Measurements from ENCODE around the gene SV2B. TPM values are rescaled to one million over a fixed set of nuclear protein-coding genes. Genes with fewer than 3 reads are reported as not detected.

The SV2B gene
- total and polyA plus RNA-seq, 9 of the 15 experiments (the other 6 are each of a cell fraction or from before 2014, with no cell fraction given) = 0.01 to 0.25 (median 0.11) TPM

DNA sequence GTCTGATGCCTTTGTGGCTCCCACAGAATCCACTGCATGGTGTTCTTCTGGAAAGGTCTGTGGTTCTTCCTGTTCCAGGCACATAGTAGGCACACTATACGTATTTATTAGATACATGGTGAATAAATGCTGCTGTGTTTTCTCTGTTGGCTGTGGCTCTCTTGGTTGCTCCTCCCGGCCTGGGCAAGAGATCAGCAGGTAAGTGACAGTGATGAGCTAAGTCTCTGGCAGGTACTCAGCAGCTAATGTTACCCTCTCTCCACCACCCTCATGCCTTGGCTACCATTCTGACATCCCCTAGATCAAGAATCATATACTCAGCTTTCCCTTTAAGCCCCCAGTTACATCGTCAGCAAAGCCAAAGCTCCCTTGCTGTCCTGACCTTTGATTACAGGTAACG is 8.4 kb downstream of the SV2B start:
- Histone ChIP-seq H3K36me3 (ENCODE audit: control insufficient read depth, insufficient read depth, low read length) (no peaks in the 10 kb centered on the region), H3K9ac (ENCODE audit: insufficient read depth in 1 of 2, low read depth in 2 of 2, low read length in 2 of 2) (no peak overlapping the region), H3K4me1 (replicated peaks in 1 of 2; ENCODE audit: control insufficient read depth in 2 of 2, insufficient read depth in 2 of 2, low read length in 2 of 2) (no peaks in the 10 kb centered on the region), H2AFZ (ENCODE audit: low read depth, low read length) (no peak overlapping the region), H3K4me3 (no peak overlapping the region), H4K20me1 (replicated peaks; ENCODE audit: control insufficient read depth, insufficient read depth, low read length) (no peaks in the 10 kb centered on the region), H3K9me1 (ENCODE audit: control insufficient read depth, insufficient read depth, low read length) (peaks cover 2% of the 10 kb centered on the region), H3K27ac (ENCODE audit: extremely low read depth, low read depth, low read length) (no peak overlapping the region), H3K4me2 (ENCODE audit: insufficient read depth, low read length) (no peak overlapping the region), H3K79me2 (ENCODE audit: control insufficient read depth, insufficient read depth, low read length) (no peaks in the 10 kb centered on the region), H3K27me3 (ENCODE audit: control insufficient read depth in 2 of 2, insufficient read depth in 2 of 2, low read length in 2 of 2) (peaks cover 5 to 38% of the 10 kb centered on the region in 2 experiments; a peak in 3 of 5 replicates), H3K9me3 (replicated peaks; ENCODE audit: control insufficient read depth, insufficient read depth, low read depth, low read length) (no peaks in the 10 kb centered on the region)
- no peak for TF ChIP-seq KAT7 (CRISPR knock-in tag; IDR thresholded peaks at IDR 0.05; ENCODE audit: borderline replicate concordance)
- no peak for TF ChIP-seq PRPF4 (IDR thresholded peaks at IDR 0.05; ENCODE audit: insufficient read depth, low read depth, low read length, poor library complexity, severe bottlenecking)
- no peak for TF ChIP-seq L3MBTL2 (IDR thresholded peaks at IDR 0.05)
- TF ChIP-seq MIER1 (IDR thresholded peaks at IDR 0.05; ENCODE audit: low read depth) = no peak
- DNase-seq (ENCODE audit: extremely low read depth in 1 of 4, low spot score in 3 of 4) (no peak), ATAC-seq (no peak), FAIRE-seq (no peak)
- CTCF ChIA-PET (ENCODE audit: low intra/inter-chr PET ratio) = no interaction called here
- 0% methylated on average over 4 of the region's 4 CpGs for WGBS (ENCODE audit: insufficient coverage, low coverage, missing lambda C conversion rate)
- BruUV-seq (replicated peaks) = no TSS peak
- POLR2A ChIA-PET = interaction anchor here (0.6 kb wide), 1 partner anchor 177 kb away, joined by 3 read pairs; no protein-coding TSS in a partner anchor
- in situ Hi-C loops (cut with MboI) (no loop called here), intact Hi-C loops (cut with micrococcal nuclease) (no loop called here)

DNA sequence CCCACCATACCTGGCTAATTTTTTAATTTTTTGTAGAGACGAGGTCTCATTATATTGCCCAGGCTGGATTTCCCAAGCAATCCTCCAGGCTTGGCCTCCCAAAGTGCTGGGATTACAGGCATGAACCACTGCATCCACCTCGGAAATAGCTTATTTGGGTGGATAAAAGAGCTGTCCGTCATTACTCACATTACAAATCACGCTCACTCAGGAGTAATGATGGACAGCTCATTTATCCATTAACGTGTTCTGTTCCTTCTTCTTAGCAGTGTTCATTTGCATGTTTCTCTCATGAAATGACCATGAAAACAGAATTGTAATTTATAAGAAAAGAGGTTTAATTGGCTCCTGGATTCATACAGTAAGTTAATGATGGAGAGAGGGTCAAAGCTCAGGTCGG is 9.8 kb downstream of the SV2B start:
- in situ Hi-C loops (cut with MboI) = no loop called here
- CTCF ChIA-PET (ENCODE audit: low intra/inter-chr PET ratio) = no interaction called here
- H3K9me3 ChIP-seq (replicated peaks; ENCODE audit: control insufficient read depth, insufficient read depth, low read depth, low read length) = no peaks in the 10 kb centered on the region
- H2AFZ ChIP-seq (ENCODE audit: low read depth, low read length) = no peak overlapping the region
- no peak overlapping the region for H3K4me2 ChIP-seq (ENCODE audit: insufficient read depth, low read length)
- no peaks in the 10 kb centered on the region for H3K9me1 ChIP-seq (ENCODE audit: control insufficient read depth, insufficient read depth, low read length)
- DNase-seq (ENCODE audit: extremely low read depth in 1 of 4, low spot score in 3 of 4) = no peak
- no peak overlapping the region for H3K4me3 ChIP-seq
- H4K20me1 ChIP-seq (replicated peaks; ENCODE audit: control insufficient read depth, insufficient read depth, low read length) = no peaks in the 10 kb centered on the region
- no peak overlapping the region for H3K9ac ChIP-seq (ENCODE audit: insufficient read depth in 1 of 2, low read depth in 2 of 2, low read length in 2 of 2)
- WGBS (ENCODE audit: insufficient coverage, low coverage, missing lambda C conversion rate) = 1% methylated on average over 6 of the region's 6 CpGs
- H3K79me2 ChIP-seq (ENCODE audit: control insufficient read depth, insufficient read depth, low read length) = no peaks in the 10 kb centered on the region
- POLR2A ChIA-PET = interaction anchor here (1.1 kb wide), 1 partner anchor 11 kb away, joined by 3 read pairs; no protein-coding TSS in a partner anchor
- no peaks in the 10 kb centered on the region for H3K36me3 ChIP-seq (ENCODE audit: control insufficient read depth, insufficient read depth, low read length)
- no peak for ATAC-seq
- no TSS peak for BruUV-seq (replicated peaks)
- no peak for FAIRE-seq
- no peak overlapping the region for H3K27ac ChIP-seq (ENCODE audit: extremely low read depth, low read depth, low read length)
- peaks cover 7 to 38% of the 10 kb centered on the region in 2 experiments; a peak in 3 of 5 replicates for H3K27me3 ChIP-seq (ENCODE audit: control insufficient read depth in 2 of 2, insufficient read depth in 2 of 2, low read length in 2 of 2)
- intact Hi-C loops (cut with micrococcal nuclease) = no loop called here
- H3K4me1 ChIP-seq (replicated peaks in 1 of 2; ENCODE audit: control insufficient read depth in 2 of 2, insufficient read depth in 2 of 2, low read length in 2 of 2) = no peaks in the 10 kb centered on the region
- TF ChIP-seq, protein P1, sequence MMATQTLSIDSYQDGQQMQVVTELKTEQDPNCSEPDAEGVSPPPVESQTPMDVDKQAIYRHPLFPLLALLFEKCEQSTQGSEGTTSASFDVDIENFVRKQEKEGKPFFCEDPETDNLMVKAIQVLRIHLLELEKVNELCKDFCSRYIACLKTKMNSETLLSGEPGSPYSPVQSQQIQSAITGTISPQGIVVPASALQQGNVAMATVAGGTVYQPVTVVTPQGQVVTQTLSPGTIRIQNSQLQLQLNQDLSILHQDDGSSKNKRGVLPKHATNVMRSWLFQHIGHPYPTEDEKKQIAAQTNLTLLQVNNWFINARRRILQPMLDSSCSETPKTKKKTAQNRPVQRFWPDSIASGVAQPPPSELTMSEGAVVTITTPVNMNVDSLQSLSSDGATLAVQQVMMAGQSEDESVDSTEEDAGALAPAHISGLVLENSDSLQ (IDR thresholded peaks at IDR 0.05) = peak; percentile 84
- no peak for TF ChIP-seq RFX5 (IDR thresholded peaks at IDR 0.05; ENCODE audit: low read depth, low read length)

All from K562 (cell line).